ENCODE data around the gene ZNF408.

Gene ZNF408

GRCh38 chr11:46743693-46744339 is 43.0 kb downstream of the ZNF408 start:
- no peak for ATAC-seq
- TF ChIP-seq ISL1 (CRISPR knock-in tag; IDR thresholded peaks at IDR 0.05) (no peak), TOX (CRISPR knock-in tag; IDR thresholded peaks at IDR 0.05; ENCODE audit: borderline replicate concordance) (no peak), ZNF8 (CRISPR knock-in tag; IDR thresholded peaks at IDR 0.05) (no peak), SNAI2 (CRISPR knock-in tag; IDR thresholded peaks at IDR 0.05) (no peak), ESRRG (CRISPR knock-in tag; IDR thresholded peaks at IDR 0.05) (no peak), TCF4 (CRISPR knock-in tag; IDR thresholded peaks at IDR 0.05; ENCODE audit: borderline replicate concordance) (no peak), TSHZ2 (CRISPR knock-in tag; IDR thresholded peaks at IDR 0.05) (no peak), ZC3H10 (CRISPR knock-in tag; IDR thresholded peaks at IDR 0.05) (no peak), ZFP30 (CRISPR knock-in tag; IDR thresholded peaks at IDR 0.05) (no peak), PPARA (CRISPR knock-in tag; IDR thresholded peaks at IDR 0.05; ENCODE audit: borderline replicate concordance) (no peak), CSDC2 (CRISPR knock-in tag; IDR thresholded peaks at IDR 0.05) (no peak), OSR1 (CRISPR knock-in tag; IDR thresholded peaks at IDR 0.05) (no peak), ARNTL (CRISPR knock-in tag; IDR thresholded peaks at IDR 0.05; ENCODE audit: borderline replicate concordance, low read depth) (no peak)
- TF ChIP-seq, protein P1, sequence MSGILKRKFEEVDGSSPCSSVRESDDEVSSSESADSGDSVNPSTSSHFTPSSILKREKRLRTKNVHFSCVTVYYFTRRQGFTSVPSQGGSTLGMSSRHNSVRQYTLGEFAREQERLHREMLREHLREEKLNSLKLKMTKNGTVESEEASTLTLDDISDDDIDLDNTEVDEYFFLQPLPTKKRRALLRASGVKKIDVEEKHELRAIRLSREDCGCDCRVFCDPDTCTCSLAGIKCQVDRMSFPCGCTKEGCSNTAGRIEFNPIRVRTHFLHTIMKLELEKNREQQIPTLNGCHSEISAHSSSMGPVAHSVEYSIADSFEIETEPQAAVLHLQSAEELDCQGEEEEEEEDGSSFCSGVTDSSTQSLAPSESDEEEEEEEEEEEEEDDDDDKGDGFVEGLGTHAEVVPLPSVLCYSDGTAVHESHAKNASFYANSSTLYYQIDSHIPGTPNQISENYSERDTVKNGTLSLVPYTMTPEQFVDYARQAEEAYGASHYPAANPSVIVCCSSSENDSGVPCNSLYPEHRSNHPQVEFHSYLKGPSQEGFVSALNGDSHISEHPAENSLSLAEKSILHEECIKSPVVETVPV (CRISPR knock-in tag; IDR thresholded peaks at IDR 0.05) = no peak
- TF ChIP-seq, protein P2, sequence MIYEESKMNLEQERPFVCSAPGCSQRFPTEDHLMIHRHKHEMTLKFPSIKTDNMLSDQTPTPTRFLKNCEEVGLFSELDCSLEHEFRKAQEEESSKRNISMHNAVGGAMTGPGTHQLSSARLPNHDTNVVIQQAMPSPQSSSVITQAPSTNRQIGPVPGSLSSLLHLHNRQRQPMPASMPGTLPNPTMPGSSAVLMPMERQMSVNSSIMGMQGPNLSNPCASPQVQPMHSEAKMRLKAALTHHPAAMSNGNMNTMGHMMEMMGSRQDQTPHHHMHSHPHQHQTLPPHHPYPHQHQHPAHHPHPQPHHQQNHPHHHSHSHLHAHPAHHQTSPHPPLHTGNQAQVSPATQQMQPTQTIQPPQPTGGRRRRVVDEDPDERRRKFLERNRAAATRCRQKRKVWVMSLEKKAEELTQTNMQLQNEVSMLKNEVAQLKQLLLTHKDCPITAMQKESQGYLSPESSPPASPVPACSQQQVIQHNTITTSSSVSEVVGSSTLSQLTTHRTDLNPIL (CRISPR knock-in tag; IDR thresholded peaks at IDR 0.05; ENCODE audit: low read depth) = no peak
- TF ChIP-seq, protein P3, sequence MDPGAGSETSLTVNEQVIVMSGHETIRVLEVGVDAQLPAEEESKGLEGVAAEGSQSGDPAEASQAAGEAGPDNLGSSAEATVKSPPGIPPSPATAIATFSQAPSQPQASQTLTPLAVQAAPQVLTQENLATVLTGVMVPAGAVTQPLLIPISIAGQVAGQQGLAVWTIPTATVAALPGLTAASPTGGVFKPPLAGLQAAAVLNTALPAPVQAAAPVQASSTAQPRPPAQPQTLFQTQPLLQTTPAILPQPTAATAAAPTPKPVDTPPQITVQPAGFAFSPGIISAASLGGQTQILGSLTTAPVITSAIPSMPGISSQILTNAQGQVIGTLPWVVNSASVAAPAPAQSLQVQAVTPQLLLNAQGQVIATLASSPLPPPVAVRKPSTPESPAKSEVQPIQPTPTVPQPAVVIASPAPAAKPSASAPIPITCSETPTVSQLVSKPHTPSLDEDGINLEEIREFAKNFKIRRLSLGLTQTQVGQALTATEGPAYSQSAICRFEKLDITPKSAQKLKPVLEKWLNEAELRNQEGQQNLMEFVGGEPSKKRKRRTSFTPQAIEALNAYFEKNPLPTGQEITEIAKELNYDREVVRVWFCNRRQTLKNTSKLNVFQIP (CRISPR knock-in tag; IDR thresholded peaks at IDR 0.05; ENCODE audit: borderline replicate concordance, low read depth) = no peak

GRCh38 chr11:46745328-46745727 is 44.5 kb downstream of the ZNF408 start:
- no peak for ATAC-seq
- no peak for TF ChIP-seq BACH2 (CRISPR knock-in tag; IDR thresholded peaks at IDR 0.05; ENCODE audit: borderline replicate concordance)
- TF ChIP-seq ZFP30 (CRISPR knock-in tag; IDR thresholded peaks at IDR 0.05) = no peak
- no peak for TF ChIP-seq SNAI2 (CRISPR knock-in tag; IDR thresholded peaks at IDR 0.05)
- no peak for TF ChIP-seq ZNF8 (CRISPR knock-in tag; IDR thresholded peaks at IDR 0.05)
- TF ChIP-seq ESRRG (CRISPR knock-in tag; IDR thresholded peaks at IDR 0.05) = no peak
- TF ChIP-seq PPARA (CRISPR knock-in tag; IDR thresholded peaks at IDR 0.05; ENCODE audit: borderline replicate concordance) = no peak
- TF ChIP-seq TCF4 (CRISPR knock-in tag; IDR thresholded peaks at IDR 0.05; ENCODE audit: borderline replicate concordance) = no peak
- TF ChIP-seq, protein P3 (CRISPR knock-in tag; IDR thresholded peaks at IDR 0.05; ENCODE audit: borderline replicate concordance, low read depth) = no peak
- TF ChIP-seq CSDC2 (CRISPR knock-in tag; IDR thresholded peaks at IDR 0.05) = no peak
- TF ChIP-seq GLIS3 (CRISPR knock-in tag; IDR thresholded peaks at IDR 0.05) = no peak
- TF ChIP-seq, protein P1 (CRISPR knock-in tag; IDR thresholded peaks at IDR 0.05) = no peak
- TF ChIP-seq OSR1 (CRISPR knock-in tag; IDR thresholded peaks at IDR 0.05) = no peak
- no peak for TF ChIP-seq ZNF565 (CRISPR knock-in tag; conservative IDR thresholded peaks at IDR 0.05; ENCODE audit: low read depth)
- TF ChIP-seq PATZ1 (CRISPR knock-in tag; IDR thresholded peaks at IDR 0.05; ENCODE audit: borderline replicate concordance) = no peak
- no peak for TF ChIP-seq ARNTL (CRISPR knock-in tag; IDR thresholded peaks at IDR 0.05; ENCODE audit: borderline replicate concordance, low read depth)
- no peak for TF ChIP-seq ZFP3 (CRISPR knock-in tag; IDR thresholded peaks at IDR 0.05)
- no peak for TF ChIP-seq TOX (CRISPR knock-in tag; IDR thresholded peaks at IDR 0.05; ENCODE audit: borderline replicate concordance)
- no peak for TF ChIP-seq RARB (CRISPR knock-in tag; IDR thresholded peaks at IDR 0.05)
- TF ChIP-seq, protein P2 (CRISPR knock-in tag; IDR thresholded peaks at IDR 0.05; ENCODE audit: low read depth) = no peak

Measured in SK-N-SH treated with all-trans-retinoic acid at 6 μM for 48 hours (cell line).